IMR-90 (cell line): ENCODE results near the gene FRK. TPM values are rescaled to one million over a fixed set of nuclear protein-coding genes. Genes with fewer than 3 reads are reported as not detected.

Experiments
- ATAC-seq: fragments of 200-7000 bp; cut with Tn5 transposase; 2 replicates; pipeline ENCODE4 v1.9.1; 2020; ENCODE audit warnings: low read depth, mild to moderate bottlenecking, moderate library complexity
- BruUV-seq: library from RNA; stranded (reverse); fragments of 400-500 nt; replicated peaks from 2 replicates; lab custom pipeline; 2021; lab: Mats Ljungman, UMichigan
- CTCF ChIA-PET: fragments of 300-600 bp; formaldehyde crosslinking; extraction: SDS; loops from one replicate; lab custom pipeline; 2021; ENCODE audit warnings: antibody characterized with exemption; lab: Yijun Ruan, JAX
- POLR2A ChIA-PET: fragments of 300-600 bp; sonication (Branson Sonifier 250); formaldehyde crosslinking; loops from one replicate; lab custom pipeline; 2022; ENCODE audit warnings: antibody characterized with exemption; ENCODE audit not compliant: unreplicated experiment; lab: Charles Lee
- DNase-seq: peaks from one replicate; pipeline ENCODE4 v3.0.0; 2013
- H2AFZ ChIP-seq: replicated peaks from 2 replicates; pipeline ENCODE3; 2013; ENCODE audit warnings: low read length, mild to moderate bottlenecking; ENCODE audit not compliant: poor library complexity
- H2AK5ac ChIP-seq: 2 replicates; pipeline ENCODE4 v1.6.1; 2013; ENCODE audit warnings: low read depth, low read length, inconsistent platforms
- H2AK9ac ChIP-seq: replicated peaks from 2 replicates; pipeline ENCODE3; 2013; ENCODE audit warnings: mild to moderate bottlenecking, low read depth, low read length, moderate library complexity; ENCODE audit not compliant: poor library complexity
- H2BK120ac ChIP-seq: 2 replicates; pipeline ENCODE4 v1.6.1; 2013; ENCODE audit warnings: low read depth, low read length, inconsistent platforms
- H2BK15ac ChIP-seq: 3 replicates; pipeline ENCODE4 v1.6.1; 2013; ENCODE audit warnings: low read depth, low read length, inconsistent platforms
- H2BK20ac ChIP-seq: 2 replicates; pipeline ENCODE4 v1.6.1; 2013; ENCODE audit warnings: low read depth, mild to moderate bottlenecking, inconsistent platforms, low read length, moderate library complexity
- H2BK5ac ChIP-seq: 2 replicates; pipeline ENCODE4 v1.6.1; 2013; ENCODE audit warnings: mild to moderate bottlenecking, low read depth, low read length, inconsistent platforms; ENCODE audit not compliant: poor library complexity, severe bottlenecking
- H3K14ac ChIP-seq: replicated peaks from 2 replicates; pipeline ENCODE4 v1.6.1; 2013; ENCODE audit warnings: low read depth, low read length, inconsistent platforms
- H3K18ac ChIP-seq: 2 replicates; pipeline ENCODE4 v1.6.1; 2013; ENCODE audit warnings: low read depth, low read length, control low read depth
- H3K23ac ChIP-seq: 2 replicates; pipeline ENCODE4 v1.6.1; 2013; ENCODE audit warnings: low read depth, low read length, inconsistent platforms
- H3K27ac ChIP-seq: 2 replicates; pipeline ENCODE4 v1.5.1; 2013; ENCODE audit warnings: mild to moderate bottlenecking, control low read depth, low read length; ENCODE audit not compliant: insufficient read depth
- H3K27me3 ChIP-seq: 2 replicates; pipeline ENCODE4 v1.6.1; 2013; ENCODE audit warnings: low read length; ENCODE audit not compliant: control insufficient read depth, insufficient read depth
- H3K36me3 ChIP-seq: 2 replicates; pipeline ENCODE4 v1.6.1; 2013; ENCODE audit warnings: low read length, mixed read lengths; ENCODE audit not compliant: control insufficient read depth, insufficient read depth
- H3K4ac ChIP-seq: 2 replicates; pipeline ENCODE4 v1.6.1; 2013; ENCODE audit warnings: low read depth, low read length, inconsistent platforms
- H3K4me1 ChIP-seq: 2 replicates; pipeline ENCODE4 v1.6.1; 2013; ENCODE audit warnings: low read length, mixed read lengths; ENCODE audit not compliant: control insufficient read depth, insufficient read depth
- H3K4me2 ChIP-seq: 2 replicates; pipeline ENCODE4 v1.6.1; 2013; ENCODE audit warnings: low read depth, mild to moderate bottlenecking, control low read depth, low read length, moderate library complexity
- H3K4me3 ChIP-seq: 2 replicates; pipeline ENCODE4 v1.5.1; 2013; ENCODE audit warnings: low read depth, mild to moderate bottlenecking, control low read depth, low read length, moderate library complexity; ENCODE audit not compliant: insufficient read depth
- H3K56ac ChIP-seq: 2 replicates; pipeline ENCODE4 v1.6.1; 2013; ENCODE audit warnings: low read length, inconsistent platforms; ENCODE audit not compliant: insufficient read depth; ENCODE audit errors: extremely low read depth
- H3K79me1 ChIP-seq, 2 experiments: 2 replicates each; pipeline ENCODE4 v1.6.1; 2013; ENCODE audit warnings: low read length in 2 of 2, inconsistent platforms in 1 of 2, low read depth in 1 of 2
- H3K9ac ChIP-seq: 2 replicates; pipeline ENCODE4 v1.6.1; 2013; ENCODE audit warnings: low read depth, low read length, control low read depth
- H3K9me1 ChIP-seq: 2 replicates; pipeline ENCODE4 v1.6.1; 2013; ENCODE audit warnings: low read length, inconsistent platforms; ENCODE audit not compliant: insufficient read depth
- H3K9me3 ChIP-seq: 2 replicates; pipeline ENCODE4 v1.6.1; 2013; ENCODE audit warnings: low read length; ENCODE audit not compliant: control insufficient read depth, insufficient read depth
- H4K20me1 ChIP-seq: 2 replicates; pipeline ENCODE4 v1.6.1; 2013; ENCODE audit warnings: low read length, inconsistent platforms; ENCODE audit not compliant: insufficient read depth
- H4K5ac ChIP-seq: 2 replicates; pipeline ENCODE4 v1.6.1; 2013; ENCODE audit warnings: mild to moderate bottlenecking, low read depth, low read length, control low read depth
- H4K8ac ChIP-seq, 2 experiments: 2 replicates each; pipeline ENCODE4 v1.6.1; 2013; ENCODE audit warnings: low read depth in 2 of 2, low read length in 2 of 2, control low read depth in 1 of 2, inconsistent platforms in 1 of 2
- H4K91ac ChIP-seq: 2 replicates; pipeline ENCODE4 v1.6.1; 2013; ENCODE audit warnings: low read depth, low read length, inconsistent platforms; ENCODE audit not compliant: insufficient read depth
- BHLHE40 ChIP-seq: fragments of 150-350 bp; IDR thresholded peaks from 2 replicates; pipeline ENCODE4 v1.6.1; 2016; ENCODE audit warnings: mild to moderate bottlenecking, low read depth, low read length
- CEBPB ChIP-seq: IDR thresholded peaks from 2 replicates; pipeline ENCODE4 v1.6.1; 2012; ENCODE audit warnings: low read depth, low read length, improper control_type of control experiment
- CHD1 ChIP-seq: IDR thresholded peaks from 2 replicates; pipeline ENCODE4 v1.6.1; 2012; ENCODE audit warnings: low read depth, low read length, improper control_type of control experiment
- CTCF ChIP-seq: conservative IDR thresholded peaks from 2 replicates; pipeline ENCODE4 v1.5.1; 2012; ENCODE audit warnings: mild to moderate bottlenecking, low read depth, low read length, improper control_type of control experiment
- ELK1 ChIP-seq: fragments of 150-350 bp; IDR thresholded peaks from 2 replicates; pipeline ENCODE4 v1.6.1; 2016; ENCODE audit warnings: low read depth, mild to moderate bottlenecking, low read length, moderate library complexity, borderline replicate concordance
- FOS ChIP-seq: fragments of 150-350 bp; IDR thresholded peaks from 2 replicates; pipeline ENCODE4 v1.6.1; 2016; ENCODE audit warnings: low read depth, low read length
- MAFK ChIP-seq: IDR thresholded peaks from 2 replicates; pipeline ENCODE4 v1.6.1; 2012; ENCODE audit warnings: low read depth, low read length, improper control_type of control experiment
- MAZ ChIP-seq: IDR thresholded peaks from 2 replicates; pipeline ENCODE4 v1.6.1; 2012; ENCODE audit warnings: low read depth, mild to moderate bottlenecking, low read length, improper control_type of control experiment, moderate library complexity, borderline replicate concordance
- MXI1 ChIP-seq: IDR thresholded peaks from 2 replicates; pipeline ENCODE4 v1.6.1; 2012; ENCODE audit warnings: low read depth, mild to moderate bottlenecking, low read length, moderate library complexity, borderline replicate concordance
- NFE2L2 ChIP-seq: fragments of 150-350 bp; IDR thresholded peaks from 2 replicates; pipeline ENCODE4 v1.6.1; 2016; ENCODE audit warnings: low read depth, mild to moderate bottlenecking, low read length
- POLR2A ChIP-seq: IDR thresholded peaks from 2 replicates; pipeline ENCODE4 v1.6.1; 2012; ENCODE audit warnings: mild to moderate bottlenecking, low read depth, low read length
- RAD21 ChIP-seq: IDR thresholded peaks from 2 replicates; pipeline ENCODE4 v1.6.1; 2012; ENCODE audit warnings: low read length, improper control_type of control experiment
- RCOR1 ChIP-seq: IDR thresholded peaks from 2 replicates; pipeline ENCODE4 v1.6.1; 2012; ENCODE audit warnings: mild to moderate bottlenecking, low read length, improper control_type of control experiment; ENCODE audit not compliant: insufficient replicate concordance
- RFX5 ChIP-seq: IDR thresholded peaks from 2 replicates; pipeline ENCODE4 v1.8.0; 2012; ENCODE audit warnings: low read depth, mild to moderate bottlenecking, low read length, moderate library complexity
- SMC3 ChIP-seq: fragments of 150-350 bp; IDR thresholded peaks from 2 replicates; pipeline ENCODE4 v1.6.1; 2016; ENCODE audit warnings: low read depth, mild to moderate bottlenecking, antibody characterized with exemption, low read length, moderate library complexity
- USF2 ChIP-seq: fragments of 150-350 bp; IDR thresholded peaks from 2 replicates; pipeline ENCODE4 v1.6.1; 2017; ENCODE audit warnings: mild to moderate bottlenecking, antibody characterized with exemption, low read length, low read depth
- WGBS, 2 experiments: methylation state at CpG; one replicate each; pipeline versions ENCODE4 v1.1.5 to v1.1.7; 2013; ENCODE audit warnings: missing lambda C conversion rate in 2 of 2; ENCODE audit not compliant: insufficient read length in 1 of 2; ENCODE audit errors: extremely low coverage in 2 of 2; 5-methylcytosine and 5-hydroxymethylcytosine counted together
- dilution Hi-C: fragments of 300-500 bp; cut with HindIII; formaldehyde crosslinking; loops from one replicate; pipeline ENCODE4 v1.14.3; 2018; ENCODE audit warnings: low sequenced_read_pairs; ENCODE audit not compliant: unreplicated experiment
- in situ Hi-C: fragments of 300-500 bp; cut with MboI; formaldehyde crosslinking; loops from 3 replicates; pipeline ENCODE4 v1.14.3; 2019; ENCODE audit warnings: low sequenced_read_pairs, inconsistent platforms, mixed read lengths
- intact Hi-C: fragments of 100-400 bp; cut with micrococcal nuclease; formaldehyde crosslinking; loops from 2 replicates; pipeline ENCODE4 v1.10.0; 2022
- polyA plus RNA-seq, 3 experiments: library from polyadenylated mRNA; depleted of rRNA; stranded (reverse); fragments of >200 nt; gene quantifications; 2 replicates each; pipeline ENCODE4 v1.2.3, GENCODE V29; 2012; ENCODE audit warnings: low replicate concordance in 1 of 3
- total RNA-seq: library from RNA; depleted of rRNA; stranded (reverse); fragments of >200 nt; gene quantifications from 2 replicates; pipeline ENCODE4 v1.2.3, GENCODE V29; 2012

FRK gene
- total and polyA plus RNA-seq, 2 of the 4 experiments (the other 2 are of a cell fraction) = under 0.01 to 0.02 TPM

- H2AFZ ChIP-seq = no peak overlapping the region
- H3K36me3 ChIP-seq = no peaks in the 10 kb centered on the region
- H4K91ac ChIP-seq = no peak overlapping the region; the same call in 1 of the 2 replicates
- ChIA-PET POLR2A (no interaction called here), CTCF (no interaction called here)
- H4K5ac ChIP-seq = 0 out of 2 replicates have a peak overlapping the region, but pooled peaks have one; percentile 16
- H4K20me1 ChIP-seq = no peaks in the 10 kb centered on the region
- H3K23ac ChIP-seq = no peak overlapping the region
- intact Hi-C loops = no loop called here
- in situ Hi-C loops = no loop called here
- H2AK9ac ChIP-seq = no peak overlapping the region
- no peak overlapping the region for H2BK120ac ChIP-seq
- no peaks in the 10 kb centered on the region for H3K9me3 ChIP-seq
- TF ChIP-seq MAZ (no peak), ELK1 (no peak), MXI1 (no peak), CHD1 (no peak), CTCF (no peak), RAD21 (no peak), RCOR1 (no peak), NFE2L2 (no peak), RFX5 (no peak), MAFK (no peak), CEBPB (no peak), USF2 (no peak), POLR2A (no peak), SMC3 (no peak), BHLHE40 (no peak), FOS (no peak)
- H3K18ac ChIP-seq = 0 out of 2 replicates have a peak overlapping the region, but pooled peaks have one; percentile 42
- H3K4ac ChIP-seq = no peak overlapping the region
- 0 out of 2 replicates have a peak overlapping the region, but pooled peaks have one; percentile 4 for H2AK5ac ChIP-seq
- H3K27ac ChIP-seq = no peak overlapping the region
- no peak overlapping the region for H3K4me2 ChIP-seq
- DNase-seq (no peak), ATAC-seq (no peak)
- H2BK15ac ChIP-seq = no peak overlapping the region
- no peak overlapping the region for H3K56ac ChIP-seq
- no peak overlapping the region for H2BK20ac ChIP-seq
- 40% methylated on average over 1 of the region's 4 CpGs; no CpG with 5 or more reads in 1 of the 2 experiments for WGBS, 2 experiments
- H3K27me3 ChIP-seq = no peaks in the 10 kb centered on the region
- no peak overlapping the region for H3K14ac ChIP-seq
- dilution Hi-C loops = no loop called here
- no peaks in the 10 kb centered on the region for H3K79me1 ChIP-seq
- peaks cover 8% of the 10 kb centered on the region for H3K4me1 ChIP-seq
- H3K4me3 ChIP-seq = no peak overlapping the region
- H4K8ac ChIP-seq = no peak overlapping the region
- 0 out of 2 replicates have a peak, but pooled peaks cover 3% of the 10 kb centered on the region for H3K9me1 ChIP-seq
- no peak overlapping the region for H2BK5ac ChIP-seq
- H3K9ac ChIP-seq = no peak overlapping the region
- no TSS peak for BruUV-seq
These were observed 1.8 kb upstream of the FRK start for GRCh38 chr6:116062496-116062895.
